Spleen (tissue), 11 donors: ENCODE results near the gene HSBP1L1. TPM values are rescaled to one million over a fixed set of nuclear protein-coding genes. Genes with fewer than 3 reads are reported as not detected.

Experiments used
- DNase-seq: peaks from one replicate; pipeline ENCODE4 v3.0.0-alpha.2; 2020
- H3K27ac ChIP-seq, 8 donors: fragments of 200-600 bp; sonication (generic) in 7 of 8; 1 replicate in 4 of 8; 2 replicates in 4 of 8; pipeline versions ENCODE4 v1.5.0 to v1.8.0; 2016 to 2021; ENCODE audit warnings: inconsistent platforms in 4 of 8, mild to moderate bottlenecking in 4 of 8, moderate library complexity in 1 of 8
- H3K27me3 ChIP-seq, 7 donors: fragments of 200-600 bp; sonication (generic) in 6 of 7; replicated peaks in 1 of 7; 1 replicate in 4 of 7; 2 replicates in 3 of 7; pipeline versions ENCODE4 v1.5.0 to v1.8.0; 2016 to 2021; ENCODE audit warnings: inconsistent platforms in 3 of 7, mild to moderate bottlenecking in 1 of 7
- H3K36me3 ChIP-seq, 6 donors: fragments of 200-600 bp; sonication (generic) in 5 of 6; 1 replicate in 4 of 6; 2 replicates in 2 of 6; pipeline versions ENCODE4 v1.5.0 to v1.8.0; 2016 to 2021; ENCODE audit warnings: inconsistent platforms in 2 of 6
- H3K4me1 ChIP-seq, 6 donors: fragments of 200-600 bp; sonication (generic) in 5 of 6; 1 replicate in 3 of 6; 2 replicates in 3 of 6; pipeline versions ENCODE4 v1.5.0 to v1.8.0; 2016 to 2021; ENCODE audit warnings: inconsistent platforms in 3 of 6
- H3K4me3 ChIP-seq, 8 donors: fragments of 200-600 bp; sonication (generic) in 7 of 8; 1 replicate in 4 of 8; 2 replicates in 4 of 8; pipeline versions ENCODE4 v1.5.0 to v1.8.0; 2016 to 2021; ENCODE audit warnings: inconsistent platforms in 4 of 8, mild to moderate bottlenecking in 4 of 8, moderate library complexity in 2 of 8
- H3K9me3 ChIP-seq, 8 donors: fragments of 200-600 bp; sonication (generic) in 7 of 8; 1 replicate in 4 of 8; 2 replicates in 4 of 8; pipeline versions ENCODE4 v1.5.0 to v1.8.0; 2016 to 2021; ENCODE audit warnings: inconsistent platforms in 4 of 8
- CTCF ChIP-seq, 11 experiments: fragments of 200-600 bp in 7 of 11; fragments of 450-650 bp in 4 of 11; sonication (generic) in 4 of 11; IDR thresholded peaks in 8 of 11; conservative IDR thresholded peaks in 3 of 11; 1 replicate in 7 of 11; 2 replicates in 4 of 11; pipeline versions ENCODE4 v1.4.0 to v1.8.0; 2016 to 2021; ENCODE audit warnings: antibody characterized with exemption in 11 of 11, inconsistent platforms in 4 of 11, mild to moderate bottlenecking in 1 of 11
- POLR2A ChIP-seq, 3 donors: fragments of 450-650 bp; IDR thresholded peaks; one replicate each; pipeline ENCODE4 v1.5.1; 2017; ENCODE audit warnings: antibody characterized with exemption in 3 of 3, mild to moderate bottlenecking in 1 of 3
- POLR2AphosphoS5 ChIP-seq, 3 donors: sonication (generic); formaldehyde crosslinking; IDR thresholded peaks; one replicate each; pipeline ENCODE4 v1.5.1; 2017; ENCODE audit warnings: antibody characterized with exemption in 3 of 3
- WGBS, 5 donors: extraction: QIAGEN DNeasy Blood & Tissue Kit in 3 of 5; methylation state at CpG; one replicate each; pipeline versions ENCODE4 v1.1.5 to v1.1.7; 2013 to 2018; 5-methylcytosine and 5-hydroxymethylcytosine counted together
- intact Hi-C: fragments of 100-400 bp; cut with DNase I; formaldehyde crosslinking; loops from one replicate; pipeline ENCODE4 v1.15.0; 2023; ENCODE audit warnings: low total_unique reads
- polyA plus RNA-seq, 3 donors: library from polyadenylated mRNA; stranded (reverse); fragments of 200-250 nt; gene quantifications; one replicate each; pipeline ENCODE4 v1.2.1, GENCODE V29; 2013
- total RNA-seq, 7 donors: library from RNA; depleted of rRNA in 3 of 7; stranded (reverse); fragments of >200 nt in 3 of 7; fragmentation: NEBNext Ultra II Directional in 4 of 7; extraction: Animal tissue kit (Norgen Biotek cat#: 25700) in 4 of 7; gene quantifications; one replicate each; pipeline versions ENCODE4 v1.1.0 to v1.2.1, GENCODE V29; 2016 to 2021
- donor health status: healthy with polysubstance abuse.
- donor health status: DM: no; HTN: no; CAD: no; lungs with moderate emphysema.
- donor health status: DM: no; HTN: no; CAD: no.
- donor health status: Bipolar disorder and iron deficiency.
- donor health status: healthy.
- donor health status: DM: no; HTN: no; CAD: no.
- donor health status: DM: yes; HTN: yes; CAD: no.

HSBP1L1 gene
- total and polyA plus RNA-seq, 10 donors, result 10.0 to 36.4 (median 18.8) TPM

DNA sequence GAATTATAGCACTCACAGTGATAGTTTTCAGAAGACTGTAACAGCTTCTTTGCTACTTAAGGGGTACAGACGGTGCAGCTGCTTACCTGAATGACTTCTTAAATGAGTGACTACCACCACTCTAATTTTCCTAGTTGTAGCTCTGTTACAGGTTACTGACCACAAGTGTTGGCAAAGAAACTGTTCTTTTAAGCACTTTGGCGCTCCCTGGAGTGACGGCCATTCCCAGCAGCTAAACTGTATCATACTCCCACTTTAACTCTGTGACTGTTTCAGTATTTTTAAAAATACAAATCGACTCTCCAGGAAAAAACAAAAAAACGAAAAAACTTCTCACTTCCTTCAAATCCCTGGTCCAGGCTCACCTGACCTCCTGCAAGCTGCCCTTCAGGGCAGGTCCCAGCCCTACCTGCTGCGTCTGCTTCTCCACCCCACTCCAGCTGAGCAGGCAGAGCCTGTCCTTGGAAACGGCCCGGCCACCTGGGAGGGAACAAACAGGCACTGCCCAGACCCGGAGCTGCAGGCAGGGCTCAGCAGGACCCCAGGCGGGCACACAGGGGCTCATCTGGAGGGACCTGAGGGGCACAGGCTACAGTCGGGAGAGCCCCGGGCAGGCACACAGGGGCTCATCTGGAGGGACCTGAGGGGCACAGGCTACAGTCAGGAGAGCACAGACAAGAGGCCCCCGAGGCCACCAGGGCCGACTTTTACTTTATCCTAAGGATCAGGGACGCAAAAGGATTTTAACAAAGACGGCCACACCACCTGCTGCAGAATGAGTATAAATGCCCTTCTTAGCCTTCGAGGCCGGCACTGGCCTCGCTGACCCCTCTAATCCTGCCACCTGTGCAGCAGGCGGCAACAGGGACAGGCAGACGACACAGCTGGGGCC, 37.5 kb upstream of the HSBP1L1 start:
- peak; percentile 58 for DNase-seq
- 88 to 90% (median 89%) methylated on average over 21 of the region's 21 CpGs for WGBS, 5 donors

DNA sequence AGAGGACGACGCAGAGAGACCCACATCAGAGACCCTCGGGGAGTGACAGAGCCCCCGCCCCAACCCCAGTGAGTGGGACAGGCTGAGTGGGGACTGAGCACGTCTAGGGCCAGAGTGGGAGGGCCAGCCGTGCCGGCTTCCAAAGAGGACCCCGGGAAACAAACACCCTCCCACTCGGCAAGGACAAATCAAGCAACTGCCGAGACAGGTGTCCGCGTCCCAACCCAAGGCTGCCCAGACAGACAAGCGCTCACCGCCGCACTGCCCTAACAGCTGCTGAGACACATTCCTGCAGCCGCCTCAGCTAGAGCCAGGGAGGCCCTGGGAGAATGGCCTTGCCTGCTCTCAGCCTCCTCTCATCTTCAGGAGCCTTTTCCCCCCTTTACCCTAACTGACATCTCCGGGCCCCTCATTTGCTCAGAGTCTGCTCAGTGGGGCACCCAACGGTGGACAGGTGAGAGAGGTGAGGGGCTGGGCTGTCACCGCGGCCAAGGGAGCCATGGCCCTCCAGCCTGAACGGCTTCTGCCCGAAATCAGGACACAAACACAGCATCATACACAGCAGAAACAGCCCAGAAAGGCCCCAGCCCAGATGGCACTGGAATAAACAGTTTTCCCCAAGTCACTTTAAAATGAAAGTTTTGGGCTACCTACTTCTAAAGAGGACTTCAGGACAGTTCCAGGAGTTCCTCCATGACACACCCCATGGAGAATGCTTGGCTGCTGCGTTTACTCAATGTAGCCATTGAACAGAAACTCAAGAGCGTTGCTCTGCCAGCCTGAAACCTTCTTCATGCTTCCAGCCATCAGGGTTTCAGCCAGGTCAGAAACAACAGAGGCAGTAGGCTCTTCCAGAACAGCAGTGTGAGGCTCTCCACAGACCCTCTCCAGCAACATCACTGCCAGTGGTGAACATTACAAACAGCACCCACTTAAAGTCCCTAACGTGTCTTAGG, 36.6 kb upstream of the HSBP1L1 start:
- Histone ChIP-seq H3K9me3 (peaks cover 15 to 53% (median 44%) of the 10 kb centered on the region in 8 donors), H3K27me3 (no peaks in the 10 kb centered on the region), H3K4me3 (no peak overlapping the region), H3K27ac (no peak overlapping the region), H3K36me3 (peaks cover 5 to 98% (median 36%) of the 10 kb centered on the region in 6 donors), H3K4me1 (peaks cover 0 to 13% (median 0%) of the 10 kb centered on the region in 6 donors)
- 92 to 97% (median 94%) methylated on average over 17 to 25 of the region's 25 CpGs for WGBS, 5 donors
- DNase-seq, result peak; percentile 53
- intact Hi-C loops, result no loop called here
- TF ChIP-seq POLR2A (IDR thresholded peaks at IDR 0.05) (no peak), CTCF (IDR thresholded peaks at IDR 0.05 in 8 of 11, conservative IDR thresholded peaks at IDR 0.05 in 3 of 11) (no peak), POLR2AphosphoS5 (IDR thresholded peaks at IDR 0.05) (no peak)

More for the DNA sequence above, 37.5 kb upstream of the HSBP1L1 start:
- TF ChIP-seq POLR2AphosphoS5 (IDR thresholded peaks at IDR 0.05), result peak in 1 of 3 donors; percentile 9
- TF ChIP-seq CTCF (IDR thresholded peaks at IDR 0.05 in 8 of 11, conservative IDR thresholded peaks at IDR 0.05 in 3 of 11), result no peak
- intact Hi-C loops, result no loop called here
- H3K4me1 ChIP-seq, result peaks cover 0 to 13% (median 0%) of the 10 kb centered on the region in 6 donors
- peaks cover 5 to 96% (median 36%) of the 10 kb centered on the region in 6 donors for H3K36me3 ChIP-seq
- peaks cover 11 to 44% (median 35%) of the 10 kb centered on the region in 8 donors for H3K9me3 ChIP-seq
- H3K27me3 ChIP-seq, result no peaks in the 10 kb centered on the region
- no peak overlapping the region for H3K4me3 ChIP-seq
- no peak overlapping the region for H3K27ac ChIP-seq

GRCh38 chr18:79928563-79928960, 35.9 kb upstream of the HSBP1L1 start:
- peaks cover 5 to 100% (median 37%) of the 10 kb centered on the region in 6 donors for H3K36me3 ChIP-seq
- WGBS, 5 donors, result 95 to 99% (median 97%) methylated on average over 3 to 9 of the region's 9 CpGs
- no peak overlapping the region for H3K4me3 ChIP-seq
- no peaks in the 10 kb centered on the region for H3K27me3 ChIP-seq
- TF ChIP-seq POLR2AphosphoS5 (IDR thresholded peaks at IDR 0.05) (no peak), POLR2A (IDR thresholded peaks at IDR 0.05) (no peak), CTCF (IDR thresholded peaks at IDR 0.05 in 8 of 11, conservative IDR thresholded peaks at IDR 0.05 in 3 of 11) (no peak)
- DNase-seq, result peak; percentile 44
- peaks cover 18 to 60% (median 51%) of the 10 kb centered on the region in 8 donors for H3K9me3 ChIP-seq
- intact Hi-C loops, result no loop called here
- peaks cover 0 to 13% (median 0%) of the 10 kb centered on the region in 6 donors for H3K4me1 ChIP-seq
- no peak overlapping the region for H3K27ac ChIP-seq
